NB4 (cell line): ENCODE measurements around the gene CLHC1.

Source experiments
- CTCF ChIP-seq: IDR thresholded peaks from one replicate; pipeline ENCODE4 v1.5.1; 2012; ENCODE audit warnings: low read depth, low read length
- MYC ChIP-seq: IDR thresholded peaks from 2 replicates; pipeline ENCODE4 v1.6.1; 2011; ENCODE audit warnings: low read depth, low read length
- POLR2A ChIP-seq: IDR thresholded peaks from 2 replicates; pipeline ENCODE4 v1.6.1; 2011; ENCODE audit warnings: mild to moderate bottlenecking; ENCODE audit not compliant: insufficient read length; ENCODE audit errors: extremely low read depth
- TF ChIP-seq, protein P1 (sequence below): IDR thresholded peaks from 2 replicates; pipeline ENCODE4 v1.6.1; 2011; ENCODE audit warnings: low read depth, low read length

- TF ChIP-seq CTCF (no peak), POLR2A (no peak), MYC (no peak)
- TF ChIP-seq, protein P1, sequence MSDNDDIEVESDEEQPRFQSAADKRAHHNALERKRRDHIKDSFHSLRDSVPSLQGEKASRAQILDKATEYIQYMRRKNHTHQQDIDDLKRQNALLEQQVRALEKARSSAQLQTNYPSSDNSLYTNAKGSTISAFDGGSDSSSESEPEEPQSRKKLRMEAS, result no peak
Measured at GRCh38 chr2:55148269-55148668, 83.8 kb downstream of the CLHC1 start.
